Liver (tissue), 9 donors: ENCODE results near the gene CASP8AP2. TPM values are rescaled to one million over a fixed set of nuclear protein-coding genes. Genes with fewer than 3 reads are reported as not detected.
"Not testable (repeated sequence)": the region's sequence is repeated elsewhere in the genome, so short reads cannot be mapped to it uniquely, and the experiment has no call there.

Experiments
- DNase-seq: peaks from one replicate; pipeline ENCODE4 v3.0.0-alpha.2; 2017; ENCODE audit warnings: low spot score
- H3K27ac ChIP-seq, 2 donors: one replicate each; pipeline ENCODE4 v1.7.0; 2013; ENCODE audit warnings: inconsistent platforms in 2 of 2, low read length in 2 of 2, control low read depth in 1 of 2, low read depth in 1 of 2, mild to moderate bottlenecking in 1 of 2
- H3K27me3 ChIP-seq, 4 donors: one replicate each; pipeline versions ENCODE4 v1.6.1 to v1.7.0; 2013; ENCODE audit warnings: low read length in 3 of 4, inconsistent platforms in 1 of 4, mild to moderate bottlenecking in 1 of 4, moderate library complexity in 1 of 4; ENCODE audit not compliant: control insufficient read depth in 4 of 4, insufficient read depth in 4 of 4
- H3K36me3 ChIP-seq, 4 donors: one replicate each; pipeline versions ENCODE4 v1.6.1 to v1.7.0; 2013; ENCODE audit warnings: low read length in 3 of 4, mild to moderate bottlenecking in 3 of 4, low read depth in 1 of 4, moderate library complexity in 1 of 4; ENCODE audit not compliant: control insufficient read depth in 4 of 4, insufficient read depth in 3 of 4
- H3K4me1 ChIP-seq, 4 donors: one replicate each; pipeline versions ENCODE4 v1.6.1 to v1.7.0; 2013; ENCODE audit warnings: low read length in 3 of 4, mild to moderate bottlenecking in 3 of 4, moderate library complexity in 1 of 4; ENCODE audit not compliant: control insufficient read depth in 4 of 4, insufficient read depth in 4 of 4
- H3K4me3 ChIP-seq, 3 donors: one replicate each; pipeline versions ENCODE4 v1.6.1 to v1.7.0; 2013; ENCODE audit warnings: low read length in 3 of 3, control low read depth in 1 of 3, low read depth in 1 of 3, mild to moderate bottlenecking in 1 of 3
- H3K9ac ChIP-seq, 2 donors: one replicate each; pipeline ENCODE4 v1.7.0; 2013; ENCODE audit warnings: low read length in 2 of 2, mild to moderate bottlenecking in 2 of 2, moderate library complexity in 2 of 2, control low read depth in 1 of 2, low read depth in 1 of 2
- H3K9me3 ChIP-seq, 4 donors: one replicate each; pipeline versions ENCODE4 v1.6.1 to v1.7.0; 2013; ENCODE audit warnings: low read length in 3 of 4; ENCODE audit not compliant: control insufficient read depth in 4 of 4
- EGR1 ChIP-seq, 2 donors: IDR thresholded peaks; 2 replicates each; pipeline ENCODE4 v1.6.1; 2016 to 2018; ENCODE audit warnings: antibody characterized with exemption in 2 of 2, low read depth in 2 of 2
- FOXA2 ChIP-seq: IDR thresholded peaks from 2 replicates; pipeline ENCODE4 v1.6.1; 2016; ENCODE audit warnings: antibody characterized with exemption
- GABPA ChIP-seq, 2 donors: IDR thresholded peaks in 1 of 2; conservative IDR thresholded peaks in 1 of 2; 2 replicates each; pipeline ENCODE4 v1.6.1; 2016; ENCODE audit warnings: antibody characterized with exemption in 2 of 2, mild to moderate bottlenecking in 1 of 2, moderate library complexity in 1 of 2
- HNF4A ChIP-seq, 2 donors: conservative IDR thresholded peaks; 2 replicates each; pipeline ENCODE4 v1.6.1; 2016; ENCODE audit warnings: antibody characterized with exemption in 2 of 2, mild to moderate bottlenecking in 2 of 2
- HNF4G ChIP-seq: IDR thresholded peaks from 2 replicates; pipeline ENCODE4 v1.6.1; 2016; ENCODE audit warnings: antibody characterized with exemption
- JUND ChIP-seq, 2 donors: IDR thresholded peaks; 2 replicates each; pipeline ENCODE4 v1.6.1; 2016; ENCODE audit warnings: antibody characterized with exemption in 2 of 2
- NR2F2 ChIP-seq: IDR thresholded peaks from 2 replicates; pipeline ENCODE4 v1.6.1; 2016; ENCODE audit warnings: antibody characterized with exemption
- RXRA ChIP-seq, 2 donors: IDR thresholded peaks; 2 replicates each; pipeline ENCODE4 v1.6.1; 2017 to 2018; ENCODE audit warnings: antibody characterized with exemption in 2 of 2, mild to moderate bottlenecking in 1 of 2
- SP1 ChIP-seq: IDR thresholded peaks from 2 replicates; pipeline ENCODE4 v1.6.1; 2018; ENCODE audit warnings: antibody characterized with exemption, mild to moderate bottlenecking
- TAF1 ChIP-seq: conservative IDR thresholded peaks from 2 replicates; pipeline ENCODE4 v1.6.1; 2016; ENCODE audit warnings: antibody characterized with exemption, mild to moderate bottlenecking
- YY1 ChIP-seq: IDR thresholded peaks from 2 replicates; pipeline ENCODE4 v1.6.1; 2016; ENCODE audit warnings: antibody characterized with exemption, mild to moderate bottlenecking
- WGBS: extraction: QIAGEN DNeasy Blood & Tissue Kit; methylation state at CpG from one replicate; pipeline ENCODE4 v1.1.7; 2013; 5-methylcytosine and 5-hydroxymethylcytosine counted together
- polyA plus RNA-seq, 2 donors: library from polyadenylated mRNA; stranded (reverse) in 1 of 2; unstranded in 1 of 2; fragments of 200-250 nt in 1 of 2; fragments of >200 nt in 1 of 2; fragmentation: Nextera tagmentation in 1 of 2; extraction: Ambion mirVana in 1 of 2; gene quantifications; one replicate each; pipeline versions ENCODE4 v1.2.1 to v1.2.3, GENCODE V29; 2013 to 2015
- total RNA-seq, 2 donors: library from RNA; depleted of rRNA; stranded (reverse); fragments of >200 nt; gene quantifications; one replicate each; pipeline ENCODE4 v1.2.3, GENCODE V29; 2014
- TF ChIP-seq, protein P1 (sequence below): fragments of 150-350 bp; IDR thresholded peaks from 2 replicates; pipeline ENCODE4 v1.5.1; 2017; ENCODE audit warnings: improper control_type of control experiment, low read depth, low read length; ENCODE audit not compliant: missing input control
- TF ChIP-seq, protein P2 (sequence below): IDR thresholded peaks from 2 replicates; pipeline ENCODE4 v1.6.1; 2016; ENCODE audit warnings: antibody characterized with exemption
- TF ChIP-seq, protein P3 (sequence below): IDR thresholded peaks from 2 replicates; pipeline ENCODE4 v1.6.1; 2016; ENCODE audit warnings: antibody characterized with exemption
- TF ChIP-seq, protein P4 (sequence below): IDR thresholded peaks from 2 replicates; pipeline ENCODE4 v1.6.1; 2016; ENCODE audit warnings: antibody characterized with exemption, mild to moderate bottlenecking
- TF ChIP-seq, protein P5 (sequence below): IDR thresholded peaks from 2 replicates; pipeline ENCODE4 v1.6.1; 2016; ENCODE audit warnings: antibody characterized with exemption
- donor health status: healthy.
- donor health status: healthy.
- donor health status: healthy.
- donor health status: healthy.
- donor health status: healthy.

Gene CASP8AP2
- total and polyA plus RNA-seq, 4 donors, result 1.9 to 12.2 (median 7.1) TPM

DNA sequence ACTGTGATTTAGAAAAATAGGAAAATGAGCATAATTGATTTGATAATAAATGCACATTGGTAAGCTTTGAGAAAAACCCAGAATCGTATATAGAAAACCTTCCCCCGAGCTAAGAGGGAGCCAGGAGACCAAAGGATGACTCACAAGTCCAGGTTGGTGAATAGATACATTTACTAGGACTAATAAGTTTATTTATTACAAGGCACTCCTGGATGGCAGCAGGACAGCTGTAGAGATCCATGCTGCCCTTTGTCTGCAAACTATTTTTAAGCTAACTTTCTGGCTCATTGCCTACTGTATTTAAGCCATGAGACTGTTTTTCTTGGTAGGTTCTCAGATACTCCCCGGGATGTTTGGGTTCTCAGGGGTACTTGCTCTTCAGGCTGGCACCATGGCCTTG is 13.4 kb downstream of the CASP8AP2 start:
- H3K4me3 ChIP-seq, result no peak overlapping the region
- TF ChIP-seq, protein P1, sequence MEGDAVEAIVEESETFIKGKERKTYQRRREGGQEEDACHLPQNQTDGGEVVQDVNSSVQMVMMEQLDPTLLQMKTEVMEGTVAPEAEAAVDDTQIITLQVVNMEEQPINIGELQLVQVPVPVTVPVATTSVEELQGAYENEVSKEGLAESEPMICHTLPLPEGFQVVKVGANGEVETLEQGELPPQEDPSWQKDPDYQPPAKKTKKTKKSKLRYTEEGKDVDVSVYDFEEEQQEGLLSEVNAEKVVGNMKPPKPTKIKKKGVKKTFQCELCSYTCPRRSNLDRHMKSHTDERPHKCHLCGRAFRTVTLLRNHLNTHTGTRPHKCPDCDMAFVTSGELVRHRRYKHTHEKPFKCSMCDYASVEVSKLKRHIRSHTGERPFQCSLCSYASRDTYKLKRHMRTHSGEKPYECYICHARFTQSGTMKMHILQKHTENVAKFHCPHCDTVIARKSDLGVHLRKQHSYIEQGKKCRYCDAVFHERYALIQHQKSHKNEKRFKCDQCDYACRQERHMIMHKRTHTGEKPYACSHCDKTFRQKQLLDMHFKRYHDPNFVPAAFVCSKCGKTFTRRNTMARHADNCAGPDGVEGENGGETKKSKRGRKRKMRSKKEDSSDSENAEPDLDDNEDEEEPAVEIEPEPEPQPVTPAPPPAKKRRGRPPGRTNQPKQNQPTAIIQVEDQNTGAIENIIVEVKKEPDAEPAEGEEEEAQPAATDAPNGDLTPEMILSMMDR, result no peak
- TF ChIP-seq, protein P2, sequence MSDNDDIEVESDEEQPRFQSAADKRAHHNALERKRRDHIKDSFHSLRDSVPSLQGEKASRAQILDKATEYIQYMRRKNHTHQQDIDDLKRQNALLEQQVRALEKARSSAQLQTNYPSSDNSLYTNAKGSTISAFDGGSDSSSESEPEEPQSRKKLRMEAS, result no peak
- no peak for TF ChIP-seq FOXA2
- TF ChIP-seq, protein P3, sequence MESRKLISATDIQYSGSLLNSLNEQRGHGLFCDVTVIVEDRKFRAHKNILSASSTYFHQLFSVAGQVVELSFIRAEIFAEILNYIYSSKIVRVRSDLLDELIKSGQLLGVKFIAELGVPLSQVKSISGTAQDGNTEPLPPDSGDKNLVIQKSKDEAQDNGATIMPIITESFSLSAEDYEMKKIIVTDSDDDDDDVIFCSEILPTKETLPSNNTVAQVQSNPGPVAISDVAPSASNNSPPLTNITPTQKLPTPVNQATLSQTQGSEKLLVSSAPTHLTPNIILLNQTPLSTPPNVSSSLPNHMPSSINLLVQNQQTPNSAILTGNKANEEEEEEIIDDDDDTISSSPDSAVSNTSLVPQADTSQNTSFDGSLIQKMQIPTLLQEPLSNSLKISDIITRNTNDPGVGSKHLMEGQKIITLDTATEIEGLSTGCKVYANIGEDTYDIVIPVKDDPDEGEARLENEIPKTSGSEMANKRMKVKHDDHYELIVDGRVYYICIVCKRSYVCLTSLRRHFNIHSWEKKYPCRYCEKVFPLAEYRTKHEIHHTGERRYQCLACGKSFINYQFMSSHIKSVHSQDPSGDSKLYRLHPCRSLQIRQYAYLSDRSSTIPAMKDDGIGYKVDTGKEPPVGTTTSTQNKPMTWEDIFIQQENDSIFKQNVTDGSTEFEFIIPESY, result no peak
- TF ChIP-seq RXRA (IDR thresholded peaks at IDR 0.05), result no peak
- TF ChIP-seq HNF4G, result no peak
- no peak for TF ChIP-seq TAF1
- TF ChIP-seq HNF4A (conservative IDR thresholded peaks at IDR 0.05), result no peak
- no peak for TF ChIP-seq EGR1 (IDR thresholded peaks at IDR 0.05; ENCODE audit: low read depth in 2 of 2)
- no peak for DNase-seq
- H3K4me1 ChIP-seq, result no peaks in the 10 kb centered on the region
- WGBS, result 86% methylated on average over 3 of the region's 3 CpGs
- no peaks in the 10 kb centered on the region for H3K9me3 ChIP-seq
- no peak overlapping the region for H3K27ac ChIP-seq
- H3K36me3 ChIP-seq, result peaks cover 0 to 3% (median 0%) of the 10 kb centered on the region in 4 donors
- H3K27me3 ChIP-seq, result no peaks in the 10 kb centered on the region
- H3K9ac ChIP-seq, result no peak overlapping the region

DNA sequence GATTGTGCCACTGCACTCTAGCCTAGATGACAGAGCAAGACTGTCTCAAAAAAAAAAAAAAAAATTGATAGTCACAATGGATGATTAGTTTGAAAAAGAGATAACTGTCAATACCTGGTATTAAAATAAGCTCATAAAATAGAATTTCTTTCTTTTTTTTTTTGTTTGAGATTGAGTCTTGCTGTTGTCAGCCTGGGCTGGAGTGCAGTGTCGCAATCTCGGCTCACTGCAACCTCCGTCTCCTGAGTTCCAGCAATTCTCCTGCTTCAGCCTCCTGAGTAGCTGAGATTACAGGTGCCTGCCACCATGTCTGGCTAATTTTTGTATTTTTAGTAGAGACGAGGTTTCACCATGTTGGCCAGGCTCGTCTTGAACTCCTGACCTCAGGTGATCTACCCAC is 17.8 kb downstream of the CASP8AP2 start:
- not testable (repeated sequence) for H3K4me3 ChIP-seq, H3K27me3 ChIP-seq, H3K9ac ChIP-seq, H3K9me3 ChIP-seq, DNase-seq, H3K27ac ChIP-seq, H3K36me3 ChIP-seq, H3K4me1 ChIP-seq
- 94% methylated on average over 5 of the region's 5 CpGs for WGBS

DNA sequence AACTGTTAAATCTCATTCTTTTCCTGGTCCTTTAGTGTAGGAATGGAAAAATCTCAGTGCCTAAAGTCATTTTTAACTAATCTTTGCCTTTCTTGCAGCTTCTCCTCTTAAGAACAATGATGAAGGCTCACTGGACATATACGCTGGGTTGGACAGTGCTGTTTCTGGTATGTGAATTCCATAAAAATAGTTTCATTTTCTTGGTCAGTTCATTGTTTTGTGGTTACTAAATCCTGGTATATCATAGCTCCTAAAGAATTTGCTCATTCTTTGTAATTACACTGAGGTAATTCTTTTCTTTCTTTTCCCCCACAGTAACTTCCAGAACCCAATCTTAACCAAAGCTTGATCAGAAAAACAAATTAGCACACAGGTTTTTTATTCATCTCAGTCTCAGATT is 23.4 kb downstream of the CASP8AP2 start:
- H3K27me3 ChIP-seq, result no peaks in the 10 kb centered on the region
- WGBS, result 96% methylated on average over 1 of the region's 1 CpG
- no peaks in the 10 kb centered on the region for H3K4me1 ChIP-seq
- no peak for DNase-seq
- H3K9me3 ChIP-seq, result no peaks in the 10 kb centered on the region
- H3K4me3 ChIP-seq, result no peak overlapping the region
- no peak overlapping the region for H3K27ac ChIP-seq
- H3K36me3 ChIP-seq, result peaks cover 9 to 28% (median 21%) of the 10 kb centered on the region in 4 donors
- no peak overlapping the region for H3K9ac ChIP-seq
- TF ChIP-seq GABPA (IDR thresholded peaks at IDR 0.05 in 1 of 2, conservative IDR thresholded peaks at IDR 0.05 in 1 of 2) (no peak), RXRA (IDR thresholded peaks at IDR 0.05) (no peak), HNF4G (no peak), YY1 (no peak), NR2F2 (no peak), FOXA2 (no peak), SP1 (no peak), JUND (IDR thresholded peaks at IDR 0.05) (no peak)
- TF ChIP-seq, protein P3, result no peak
- TF ChIP-seq, protein P4, sequence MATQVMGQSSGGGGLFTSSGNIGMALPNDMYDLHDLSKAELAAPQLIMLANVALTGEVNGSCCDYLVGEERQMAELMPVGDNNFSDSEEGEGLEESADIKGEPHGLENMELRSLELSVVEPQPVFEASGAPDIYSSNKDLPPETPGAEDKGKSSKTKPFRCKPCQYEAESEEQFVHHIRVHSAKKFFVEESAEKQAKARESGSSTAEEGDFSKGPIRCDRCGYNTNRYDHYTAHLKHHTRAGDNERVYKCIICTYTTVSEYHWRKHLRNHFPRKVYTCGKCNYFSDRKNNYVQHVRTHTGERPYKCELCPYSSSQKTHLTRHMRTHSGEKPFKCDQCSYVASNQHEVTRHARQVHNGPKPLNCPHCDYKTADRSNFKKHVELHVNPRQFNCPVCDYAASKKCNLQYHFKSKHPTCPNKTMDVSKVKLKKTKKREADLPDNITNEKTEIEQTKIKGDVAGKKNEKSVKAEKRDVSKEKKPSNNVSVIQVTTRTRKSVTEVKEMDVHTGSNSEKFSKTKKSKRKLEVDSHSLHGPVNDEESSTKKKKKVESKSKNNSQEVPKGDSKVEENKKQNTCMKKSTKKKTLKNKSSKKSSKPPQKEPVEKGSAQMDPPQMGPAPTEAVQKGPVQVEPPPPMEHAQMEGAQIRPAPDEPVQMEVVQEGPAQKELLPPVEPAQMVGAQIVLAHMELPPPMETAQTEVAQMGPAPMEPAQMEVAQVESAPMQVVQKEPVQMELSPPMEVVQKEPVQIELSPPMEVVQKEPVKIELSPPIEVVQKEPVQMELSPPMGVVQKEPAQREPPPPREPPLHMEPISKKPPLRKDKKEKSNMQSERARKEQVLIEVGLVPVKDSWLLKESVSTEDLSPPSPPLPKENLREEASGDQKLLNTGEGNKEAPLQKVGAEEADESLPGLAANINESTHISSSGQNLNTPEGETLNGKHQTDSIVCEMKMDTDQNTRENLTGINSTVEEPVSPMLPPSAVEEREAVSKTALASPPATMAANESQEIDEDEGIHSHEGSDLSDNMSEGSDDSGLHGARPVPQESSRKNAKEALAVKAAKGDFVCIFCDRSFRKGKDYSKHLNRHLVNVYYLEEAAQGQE, result no peak
- TF ChIP-seq, protein P2, result no peak
- TF ChIP-seq, protein P5, sequence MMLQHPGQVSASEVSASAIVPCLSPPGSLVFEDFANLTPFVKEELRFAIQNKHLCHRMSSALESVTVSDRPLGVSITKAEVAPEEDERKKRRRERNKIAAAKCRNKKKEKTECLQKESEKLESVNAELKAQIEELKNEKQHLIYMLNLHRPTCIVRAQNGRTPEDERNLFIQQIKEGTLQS, result no peak
